ENCODE results near the gene TAF1. TPM values are rescaled to one million over a fixed set of nuclear protein-coding genes. Genes with fewer than 3 reads are reported as not detected.
"Not testable (repeated sequence)": the region's sequence is repeated elsewhere in the genome, so short reads cannot be mapped to it uniquely, and the experiment has no call there.

Gene TAF1, protein sequence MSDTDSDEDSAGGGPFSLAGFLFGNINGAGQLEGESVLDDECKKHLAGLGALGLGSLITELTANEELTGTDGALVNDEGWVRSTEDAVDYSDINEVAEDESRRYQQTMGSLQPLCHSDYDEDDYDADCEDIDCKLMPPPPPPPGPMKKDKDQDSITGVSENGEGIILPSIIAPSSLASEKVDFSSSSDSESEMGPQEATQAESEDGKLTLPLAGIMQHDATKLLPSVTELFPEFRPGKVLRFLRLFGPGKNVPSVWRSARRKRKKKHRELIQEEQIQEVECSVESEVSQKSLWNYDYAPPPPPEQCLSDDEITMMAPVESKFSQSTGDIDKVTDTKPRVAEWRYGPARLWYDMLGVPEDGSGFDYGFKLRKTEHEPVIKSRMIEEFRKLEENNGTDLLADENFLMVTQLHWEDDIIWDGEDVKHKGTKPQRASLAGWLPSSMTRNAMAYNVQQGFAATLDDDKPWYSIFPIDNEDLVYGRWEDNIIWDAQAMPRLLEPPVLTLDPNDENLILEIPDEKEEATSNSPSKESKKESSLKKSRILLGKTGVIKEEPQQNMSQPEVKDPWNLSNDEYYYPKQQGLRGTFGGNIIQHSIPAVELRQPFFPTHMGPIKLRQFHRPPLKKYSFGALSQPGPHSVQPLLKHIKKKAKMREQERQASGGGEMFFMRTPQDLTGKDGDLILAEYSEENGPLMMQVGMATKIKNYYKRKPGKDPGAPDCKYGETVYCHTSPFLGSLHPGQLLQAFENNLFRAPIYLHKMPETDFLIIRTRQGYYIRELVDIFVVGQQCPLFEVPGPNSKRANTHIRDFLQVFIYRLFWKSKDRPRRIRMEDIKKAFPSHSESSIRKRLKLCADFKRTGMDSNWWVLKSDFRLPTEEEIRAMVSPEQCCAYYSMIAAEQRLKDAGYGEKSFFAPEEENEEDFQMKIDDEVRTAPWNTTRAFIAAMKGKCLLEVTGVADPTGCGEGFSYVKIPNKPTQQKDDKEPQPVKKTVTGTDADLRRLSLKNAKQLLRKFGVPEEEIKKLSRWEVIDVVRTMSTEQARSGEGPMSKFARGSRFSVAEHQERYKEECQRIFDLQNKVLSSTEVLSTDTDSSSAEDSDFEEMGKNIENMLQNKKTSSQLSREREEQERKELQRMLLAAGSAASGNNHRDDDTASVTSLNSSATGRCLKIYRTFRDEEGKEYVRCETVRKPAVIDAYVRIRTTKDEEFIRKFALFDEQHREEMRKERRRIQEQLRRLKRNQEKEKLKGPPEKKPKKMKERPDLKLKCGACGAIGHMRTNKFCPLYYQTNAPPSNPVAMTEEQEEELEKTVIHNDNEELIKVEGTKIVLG (N-terminal part only)
- total RNA-seq (10 to 100 TPM; 55.7 to 84.3 (median 70.4) TPM), polyA plus RNA-seq (10 to 100 TPM in 1 of 3 donors, 1 to 10 TPM in 2; 7.0 to 14.2 (median 8.1) TPM)
- long read RNA-seq, donor 1 = 0 reads
- long read RNA-seq, donor 2, full-length matches to known transcripts = 1 of 1 reads
- long read RNA-seq, donor 2, partial matches to known transcripts = 0 of 1 reads
- long read RNA-seq, donor 2, other reads (novel, unspliced or antisense) = 0 of 1 reads

DNA sequence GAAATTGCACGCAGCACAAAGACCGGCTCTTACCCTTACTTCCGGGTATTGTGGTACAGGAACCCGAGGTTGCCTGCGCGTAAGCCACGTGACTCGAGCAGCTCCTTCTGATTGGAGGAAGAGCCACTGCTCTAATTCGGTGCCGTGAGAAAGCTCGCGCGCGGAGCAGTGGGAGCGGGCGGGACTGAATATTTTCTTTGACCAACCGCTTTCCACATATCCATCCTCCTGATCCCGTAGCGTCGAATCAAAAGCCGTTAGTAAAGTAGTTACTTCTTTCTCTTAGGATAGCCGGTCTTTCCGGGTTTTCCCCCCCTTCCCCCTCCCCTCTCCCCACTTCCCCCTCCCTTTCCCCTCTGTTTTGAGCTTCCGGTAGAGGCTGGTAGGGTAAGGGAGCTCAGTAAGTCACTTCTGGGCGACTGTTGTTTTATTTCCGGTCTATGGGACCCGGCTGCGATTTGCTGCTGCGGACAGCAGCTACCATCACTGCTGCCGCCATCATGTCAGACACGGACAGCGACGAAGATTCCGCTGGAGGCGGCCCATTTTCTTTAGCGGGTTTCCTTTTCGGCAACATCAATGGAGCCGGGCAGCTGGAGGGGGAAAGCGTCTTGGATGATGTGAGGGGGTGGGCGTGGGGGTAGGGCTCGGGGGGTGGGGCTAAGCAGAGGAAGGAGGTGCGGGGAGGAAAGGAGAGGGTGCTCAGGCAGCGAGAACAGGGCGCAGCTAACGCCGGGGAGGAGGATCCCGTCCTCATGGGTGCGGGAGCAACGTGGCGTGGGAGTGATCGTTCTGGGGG is at the start of gene TAF1:
Gene TAF1, plus strand, starts transcription at position 483 of the 799 bp plus-strand sequence. Its CDS starts 18 bp downstream, at position 501.
- Histone ChIP-seq H3K9me3 (no peaks in the 10 kb centered on the region), H3K36me3 (peaks cover 0 to 23% (median 6%) of the 10 kb centered on the region in 6 donors), H3K27me3 (replicated peaks in 1 of 7) (no peaks in the 10 kb centered on the region), H3K27ac (peak within 1 kb of the TSS; percentile 75 to 95 (median 93)), H3K4me3 (peak within 1 kb of the TSS; percentile 45 to 87 (median 58)), H3K4me1 (peaks cover 0 to 40% (median 17%) of the 10 kb centered on the region in 6 donors)
- TF ChIP-seq, protein P1, sequence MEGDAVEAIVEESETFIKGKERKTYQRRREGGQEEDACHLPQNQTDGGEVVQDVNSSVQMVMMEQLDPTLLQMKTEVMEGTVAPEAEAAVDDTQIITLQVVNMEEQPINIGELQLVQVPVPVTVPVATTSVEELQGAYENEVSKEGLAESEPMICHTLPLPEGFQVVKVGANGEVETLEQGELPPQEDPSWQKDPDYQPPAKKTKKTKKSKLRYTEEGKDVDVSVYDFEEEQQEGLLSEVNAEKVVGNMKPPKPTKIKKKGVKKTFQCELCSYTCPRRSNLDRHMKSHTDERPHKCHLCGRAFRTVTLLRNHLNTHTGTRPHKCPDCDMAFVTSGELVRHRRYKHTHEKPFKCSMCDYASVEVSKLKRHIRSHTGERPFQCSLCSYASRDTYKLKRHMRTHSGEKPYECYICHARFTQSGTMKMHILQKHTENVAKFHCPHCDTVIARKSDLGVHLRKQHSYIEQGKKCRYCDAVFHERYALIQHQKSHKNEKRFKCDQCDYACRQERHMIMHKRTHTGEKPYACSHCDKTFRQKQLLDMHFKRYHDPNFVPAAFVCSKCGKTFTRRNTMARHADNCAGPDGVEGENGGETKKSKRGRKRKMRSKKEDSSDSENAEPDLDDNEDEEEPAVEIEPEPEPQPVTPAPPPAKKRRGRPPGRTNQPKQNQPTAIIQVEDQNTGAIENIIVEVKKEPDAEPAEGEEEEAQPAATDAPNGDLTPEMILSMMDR (IDR thresholded peaks at IDR 0.05 in 8 of 11, conservative IDR thresholded peaks at IDR 0.05 in 3 of 11) = peak in 3 of 11 experiments; percentile 14 to 21 (median 18)
- no peak for TF ChIP-seq POLR2A (IDR thresholded peaks at IDR 0.05)
- TF ChIP-seq POLR2AphosphoS5 (IDR thresholded peaks at IDR 0.05) = peak; percentile 79 to 96 (median 87)
- DNase-seq = peak; percentile 96
- WGBS, 5 donors = 0 to 43% (median 1%) methylated on average over 38 to 51 of the region's 51 CpGs
- intact Hi-C loops (cut with DNase I; ENCODE audit: low total_unique reads) = no loop called here

DNA sequence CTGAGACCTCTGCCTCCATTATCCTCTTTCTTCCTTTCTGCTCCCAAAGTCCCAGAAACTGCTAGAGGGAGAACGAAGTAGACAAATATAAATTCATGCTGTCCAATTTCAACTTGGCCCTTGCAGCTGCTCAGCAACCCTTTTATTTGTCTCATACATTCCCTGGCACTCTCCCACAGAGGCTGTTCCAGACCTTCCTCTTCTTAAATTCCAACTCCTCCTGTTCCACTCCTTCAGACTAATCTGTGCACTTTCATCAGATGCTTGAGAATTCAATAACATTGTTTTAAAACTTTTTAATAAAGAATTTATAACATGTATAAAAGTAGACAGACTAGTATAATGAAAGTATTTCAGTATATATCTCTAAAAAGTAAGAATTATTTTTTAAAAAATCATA is 49.2 kb upstream of the TAF1 start:
- DNase-seq; H3K4me1 ChIP-seq; H3K9me3 ChIP-seq; intact Hi-C loops (cut with DNase I; ENCODE audit: low total_unique reads); H3K27ac ChIP-seq; H3K36me3 ChIP-seq; H3K4me3 ChIP-seq; H3K27me3 ChIP-seq (replicated peaks in 1 of 7): not testable (repeated sequence)
- WGBS, 5 donors = 81 to 88% methylated on average over 1 of the region's 1 CpG; no CpG with 5 or more reads in 3 of the 5 donors

DNA sequence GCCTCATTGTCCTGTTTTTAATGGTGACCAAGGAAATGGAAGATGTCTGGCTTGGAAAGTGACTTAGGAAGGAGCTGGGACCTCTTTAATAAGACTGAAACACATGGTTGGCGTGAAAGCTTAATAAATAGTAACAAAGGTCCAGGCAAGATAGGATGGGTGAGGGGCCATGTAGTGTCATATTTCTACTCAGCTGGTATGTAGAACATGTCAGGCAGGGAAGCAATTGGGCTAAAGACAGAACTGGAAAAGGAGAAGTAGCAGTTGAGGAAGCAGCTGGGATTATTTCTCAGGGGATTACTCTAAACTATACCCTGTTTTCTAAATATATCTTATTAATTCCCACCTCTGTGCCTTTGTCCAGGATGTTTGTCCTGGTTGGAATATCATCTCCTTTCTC is 46.0 kb upstream of the TAF1 start:
- no peak for TF ChIP-seq POLR2AphosphoS5 (IDR thresholded peaks at IDR 0.05)
- intact Hi-C loops (cut with DNase I; ENCODE audit: low total_unique reads) = no loop called here
- H3K36me3 ChIP-seq = no peaks in the 10 kb centered on the region
- H3K9me3 ChIP-seq = no peaks in the 10 kb centered on the region
- WGBS, 5 donors = 57 to 89% (median 77%) methylated on average over 1 of the region's 1 CpG
- no peak for DNase-seq
- no peak overlapping the region for H3K27ac ChIP-seq
- no peak overlapping the region for H3K4me3 ChIP-seq
- H3K27me3 ChIP-seq (replicated peaks in 1 of 7) = no peaks in the 10 kb centered on the region
- H3K4me1 ChIP-seq = no peaks in the 10 kb centered on the region

DNA sequence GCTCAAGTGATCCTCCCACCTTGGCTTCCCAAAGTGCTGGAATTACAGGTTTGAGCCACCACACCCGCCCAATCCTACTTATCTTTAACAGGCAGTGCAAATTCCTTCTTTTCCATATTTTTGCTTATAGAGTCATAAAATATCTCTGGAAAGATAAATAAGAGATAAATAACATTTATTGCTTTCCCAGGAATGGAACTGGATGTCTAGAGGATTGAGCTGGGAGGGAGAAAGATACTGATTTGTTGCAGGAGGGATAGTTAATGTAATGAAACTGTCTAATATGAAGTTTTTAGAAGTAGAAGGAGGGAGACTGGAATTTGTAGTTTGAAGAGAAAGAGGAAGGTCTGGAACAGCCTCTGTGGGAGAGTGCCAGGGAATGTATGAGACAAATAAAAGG is 44.4 kb upstream of the TAF1 start:
- WGBS, 5 donors = 77 to 100% (median 89%) methylated on average over 1 of the region's 1 CpG
- TF ChIP-seq POLR2A (IDR thresholded peaks at IDR 0.05) = no peak
- no peak for TF ChIP-seq POLR2AphosphoS5 (IDR thresholded peaks at IDR 0.05)
- TF ChIP-seq, protein P1 (IDR thresholded peaks at IDR 0.05 in 8 of 11, conservative IDR thresholded peaks at IDR 0.05 in 3 of 11) = no peak
- no peak overlapping the region for H3K27ac ChIP-seq
- no peak for DNase-seq
- intact Hi-C loops (cut with DNase I; ENCODE audit: low total_unique reads) = no loop called here
- no peak overlapping the region for H3K4me3 ChIP-seq
- no peaks in the 10 kb centered on the region for H3K4me1 ChIP-seq
- H3K9me3 ChIP-seq = peaks cover 0 to 14% (median 11%) of the 10 kb centered on the region in 8 donors
- no peaks in the 10 kb centered on the region for H3K36me3 ChIP-seq
- no peaks in the 10 kb centered on the region for H3K27me3 ChIP-seq (replicated peaks in 1 of 7)

DNA sequence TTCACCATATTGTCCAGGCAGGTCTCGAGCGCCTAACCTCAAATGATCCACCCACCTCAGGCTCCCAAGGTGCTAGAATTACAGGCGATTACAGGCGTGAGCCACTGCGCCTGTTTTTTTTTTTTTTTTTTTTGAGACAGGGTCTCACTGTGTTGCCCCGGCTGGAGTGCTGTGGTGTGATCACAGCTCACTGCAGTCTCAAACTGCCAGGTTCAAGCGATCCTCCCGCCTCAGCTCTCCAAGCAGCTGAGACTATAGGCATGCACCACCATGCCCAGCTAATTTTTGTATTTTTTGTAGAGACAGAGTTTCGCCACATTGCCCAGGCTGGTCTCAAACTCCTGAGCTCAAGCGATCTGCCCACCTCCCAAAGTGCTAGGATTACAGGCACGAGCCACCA is 41.7 kb upstream of the TAF1 start:
- H3K4me3 ChIP-seq; DNase-seq; H3K4me1 ChIP-seq; intact Hi-C loops (cut with DNase I; ENCODE audit: low total_unique reads); H3K36me3 ChIP-seq; H3K27me3 ChIP-seq (replicated peaks in 1 of 7); H3K27ac ChIP-seq: not testable (repeated sequence)
- H3K9me3 ChIP-seq = peaks cover 0 to 27% (median 16%) of the 10 kb centered on the region in 8 donors
- WGBS, 5 donors = 90 to 98% (median 96%) methylated on average over 9 to 11 of the region's 11 CpGs
